Measurements from ENCODE around the gene ATF7.

DNA sequence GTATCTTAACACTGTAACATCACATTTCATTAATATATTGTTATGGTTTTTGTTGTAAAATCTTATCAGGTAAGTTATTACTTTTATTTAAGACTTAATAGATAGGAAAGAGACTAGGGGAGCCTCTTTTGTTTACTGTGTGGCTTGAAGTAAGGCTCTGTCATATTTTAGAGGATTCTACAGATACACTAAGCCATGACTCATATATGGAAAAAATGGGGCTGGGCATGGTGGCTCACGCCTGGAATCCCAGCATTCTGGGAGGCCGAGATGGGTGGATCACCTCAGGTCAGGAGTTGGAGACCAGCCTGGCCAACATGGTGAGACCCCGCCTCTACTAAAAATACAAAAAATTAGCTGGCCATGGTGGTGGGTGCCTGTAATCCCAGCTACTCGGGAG, 95.3 kb downstream of the ATF7 start:
- TF ChIP-seq, protein P1, sequence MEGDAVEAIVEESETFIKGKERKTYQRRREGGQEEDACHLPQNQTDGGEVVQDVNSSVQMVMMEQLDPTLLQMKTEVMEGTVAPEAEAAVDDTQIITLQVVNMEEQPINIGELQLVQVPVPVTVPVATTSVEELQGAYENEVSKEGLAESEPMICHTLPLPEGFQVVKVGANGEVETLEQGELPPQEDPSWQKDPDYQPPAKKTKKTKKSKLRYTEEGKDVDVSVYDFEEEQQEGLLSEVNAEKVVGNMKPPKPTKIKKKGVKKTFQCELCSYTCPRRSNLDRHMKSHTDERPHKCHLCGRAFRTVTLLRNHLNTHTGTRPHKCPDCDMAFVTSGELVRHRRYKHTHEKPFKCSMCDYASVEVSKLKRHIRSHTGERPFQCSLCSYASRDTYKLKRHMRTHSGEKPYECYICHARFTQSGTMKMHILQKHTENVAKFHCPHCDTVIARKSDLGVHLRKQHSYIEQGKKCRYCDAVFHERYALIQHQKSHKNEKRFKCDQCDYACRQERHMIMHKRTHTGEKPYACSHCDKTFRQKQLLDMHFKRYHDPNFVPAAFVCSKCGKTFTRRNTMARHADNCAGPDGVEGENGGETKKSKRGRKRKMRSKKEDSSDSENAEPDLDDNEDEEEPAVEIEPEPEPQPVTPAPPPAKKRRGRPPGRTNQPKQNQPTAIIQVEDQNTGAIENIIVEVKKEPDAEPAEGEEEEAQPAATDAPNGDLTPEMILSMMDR (IDR thresholded peaks at IDR 0.05) = no peak
- no peak for TF ChIP-seq POLR2A (IDR thresholded peaks at IDR 0.05)
